Endothelial cell of umbilical vein (primary cell): Measurements from ENCODE around the gene CNOT4.

Source experiments
- EZH2 ChIP-seq: IDR thresholded peaks from 2 replicates; pipeline ENCODE4 v1.6.1; 2012; ENCODE audit warnings: borderline replicate concordance, low read depth, mild to moderate bottlenecking, moderate library complexity, low read length, inconsistent platforms; ENCODE audit not compliant: severe bottlenecking
- POLR2A ChIP-seq: IDR thresholded peaks from 2 replicates; pipeline ENCODE4 v1.6.1; 2012; ENCODE audit warnings: low read depth, mild to moderate bottlenecking, control low read depth, low read length
- TF ChIP-seq, protein P1 (sequence below), 2 donors: IDR thresholded peaks; 1 replicate in 1 of 2; 2 replicates in 1 of 2; pipeline ENCODE4 v1.5.1; 2011; ENCODE audit warnings: low read length in 2 of 2, mild to moderate bottlenecking in 2 of 2, moderate library complexity in 2 of 2, control low read depth in 1 of 2, inconsistent platforms in 1 of 2, low read depth in 1 of 2; ENCODE audit not compliant: insufficient read depth in 1 of 2; ENCODE audit errors: extremely low read depth in 1 of 2
- TF ChIP-seq, protein P2 (sequence below): IDR thresholded peaks from 2 replicates; pipeline ENCODE4 v1.6.1; 2011; ENCODE audit not compliant: insufficient read depth, insufficient read length

DNA sequence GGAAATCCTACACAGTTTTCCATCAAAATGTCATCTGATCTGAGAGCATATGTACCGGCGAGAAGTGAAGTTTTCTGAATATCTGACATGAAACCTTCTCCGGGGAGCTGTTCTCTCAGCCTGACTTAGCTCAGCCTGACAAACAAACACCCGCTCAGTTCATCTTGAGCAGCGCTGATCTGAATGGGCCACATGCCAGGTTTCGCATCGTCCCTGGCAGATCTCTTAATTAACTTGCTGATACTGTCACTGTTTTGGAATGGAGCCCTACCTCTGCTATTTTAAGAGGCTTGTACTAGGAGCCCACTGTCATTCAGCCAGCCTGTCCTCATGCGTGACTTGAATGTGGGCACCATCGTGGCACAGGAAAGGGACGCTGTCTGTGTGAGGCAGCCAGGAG lies 167.0 kb downstream of the CNOT4 start:
- TF ChIP-seq, protein P1, sequence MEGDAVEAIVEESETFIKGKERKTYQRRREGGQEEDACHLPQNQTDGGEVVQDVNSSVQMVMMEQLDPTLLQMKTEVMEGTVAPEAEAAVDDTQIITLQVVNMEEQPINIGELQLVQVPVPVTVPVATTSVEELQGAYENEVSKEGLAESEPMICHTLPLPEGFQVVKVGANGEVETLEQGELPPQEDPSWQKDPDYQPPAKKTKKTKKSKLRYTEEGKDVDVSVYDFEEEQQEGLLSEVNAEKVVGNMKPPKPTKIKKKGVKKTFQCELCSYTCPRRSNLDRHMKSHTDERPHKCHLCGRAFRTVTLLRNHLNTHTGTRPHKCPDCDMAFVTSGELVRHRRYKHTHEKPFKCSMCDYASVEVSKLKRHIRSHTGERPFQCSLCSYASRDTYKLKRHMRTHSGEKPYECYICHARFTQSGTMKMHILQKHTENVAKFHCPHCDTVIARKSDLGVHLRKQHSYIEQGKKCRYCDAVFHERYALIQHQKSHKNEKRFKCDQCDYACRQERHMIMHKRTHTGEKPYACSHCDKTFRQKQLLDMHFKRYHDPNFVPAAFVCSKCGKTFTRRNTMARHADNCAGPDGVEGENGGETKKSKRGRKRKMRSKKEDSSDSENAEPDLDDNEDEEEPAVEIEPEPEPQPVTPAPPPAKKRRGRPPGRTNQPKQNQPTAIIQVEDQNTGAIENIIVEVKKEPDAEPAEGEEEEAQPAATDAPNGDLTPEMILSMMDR (IDR thresholded peaks at IDR 0.05; ENCODE audit: extremely low read depth in 1 of 2, insufficient read depth in 1 of 2, low read depth in 1 of 2, low read length in 2 of 2), result no peak
- TF ChIP-seq POLR2A (no peak), EZH2 (no peak)
- TF ChIP-seq, protein P2, sequence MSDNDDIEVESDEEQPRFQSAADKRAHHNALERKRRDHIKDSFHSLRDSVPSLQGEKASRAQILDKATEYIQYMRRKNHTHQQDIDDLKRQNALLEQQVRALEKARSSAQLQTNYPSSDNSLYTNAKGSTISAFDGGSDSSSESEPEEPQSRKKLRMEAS, result no peak
